D721Med (cell line): ENCODE measurements around the gene PLEKHN1.

Experiments
- DNase-seq: peaks from one replicate; pipeline ENCODE4 v3.0.0; 2011; ENCODE audit warnings: low spot score; ENCODE audit not compliant: insufficient read length
- FAIRE-seq: peaks from 2 replicates; lab custom pipeline; 2011; peaks lifted over from hg19 to GRCh38; lab: Jason Lieb, UNC
- TF ChIP-seq, protein P1 (sequence below): IDR thresholded peaks from 2 replicates; pipeline ENCODE4 v1.5.1; 2012; ENCODE audit warnings: mild to moderate bottlenecking, control low read depth; ENCODE audit not compliant: insufficient read depth; ENCODE audit errors: missing control alignments

PLEKHN1 gene

DNA sequence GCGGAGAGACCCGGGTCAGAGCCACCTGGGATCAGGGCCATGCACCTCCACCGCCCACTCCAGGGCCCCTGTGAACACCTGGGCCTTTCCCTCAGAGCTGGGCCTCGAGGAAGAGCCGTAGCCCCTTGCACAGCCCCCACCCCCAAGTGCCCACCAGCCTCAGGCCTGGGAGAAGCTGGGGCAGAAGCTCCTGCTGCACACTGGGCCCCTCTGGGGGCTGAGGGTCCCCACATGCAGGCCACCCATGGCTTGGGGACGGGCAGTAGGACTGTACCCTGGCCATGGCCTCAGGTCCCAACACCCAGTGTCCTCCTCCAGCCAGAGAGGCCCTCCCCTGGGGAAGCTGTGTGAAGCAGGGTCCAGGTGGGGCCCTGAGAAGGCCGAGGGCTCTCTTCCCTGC lies 13.7 kb upstream of the PLEKHN1 start:
- TF ChIP-seq, protein P1, sequence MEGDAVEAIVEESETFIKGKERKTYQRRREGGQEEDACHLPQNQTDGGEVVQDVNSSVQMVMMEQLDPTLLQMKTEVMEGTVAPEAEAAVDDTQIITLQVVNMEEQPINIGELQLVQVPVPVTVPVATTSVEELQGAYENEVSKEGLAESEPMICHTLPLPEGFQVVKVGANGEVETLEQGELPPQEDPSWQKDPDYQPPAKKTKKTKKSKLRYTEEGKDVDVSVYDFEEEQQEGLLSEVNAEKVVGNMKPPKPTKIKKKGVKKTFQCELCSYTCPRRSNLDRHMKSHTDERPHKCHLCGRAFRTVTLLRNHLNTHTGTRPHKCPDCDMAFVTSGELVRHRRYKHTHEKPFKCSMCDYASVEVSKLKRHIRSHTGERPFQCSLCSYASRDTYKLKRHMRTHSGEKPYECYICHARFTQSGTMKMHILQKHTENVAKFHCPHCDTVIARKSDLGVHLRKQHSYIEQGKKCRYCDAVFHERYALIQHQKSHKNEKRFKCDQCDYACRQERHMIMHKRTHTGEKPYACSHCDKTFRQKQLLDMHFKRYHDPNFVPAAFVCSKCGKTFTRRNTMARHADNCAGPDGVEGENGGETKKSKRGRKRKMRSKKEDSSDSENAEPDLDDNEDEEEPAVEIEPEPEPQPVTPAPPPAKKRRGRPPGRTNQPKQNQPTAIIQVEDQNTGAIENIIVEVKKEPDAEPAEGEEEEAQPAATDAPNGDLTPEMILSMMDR: no peak
- FAIRE-seq: no peak
- DNase-seq: no peak

- FAIRE-seq (no peak), DNase-seq (no peak)
- TF ChIP-seq, protein P1: no peak
These were observed 12.6 kb upstream of the PLEKHN1 start for GRCh38 chr1:953524-954320.

- DNase-seq: no peak
- no peak for FAIRE-seq
- TF ChIP-seq, protein P1: no peak
These were observed 11.4 kb upstream of the PLEKHN1 start for GRCh38 chr1:954927-955326.

GRCh38 chr1:955474-955873 lies 10.8 kb upstream of the PLEKHN1 start:
- FAIRE-seq (no peak), DNase-seq (no peak)
- TF ChIP-seq, protein P1: no peak

DNA sequence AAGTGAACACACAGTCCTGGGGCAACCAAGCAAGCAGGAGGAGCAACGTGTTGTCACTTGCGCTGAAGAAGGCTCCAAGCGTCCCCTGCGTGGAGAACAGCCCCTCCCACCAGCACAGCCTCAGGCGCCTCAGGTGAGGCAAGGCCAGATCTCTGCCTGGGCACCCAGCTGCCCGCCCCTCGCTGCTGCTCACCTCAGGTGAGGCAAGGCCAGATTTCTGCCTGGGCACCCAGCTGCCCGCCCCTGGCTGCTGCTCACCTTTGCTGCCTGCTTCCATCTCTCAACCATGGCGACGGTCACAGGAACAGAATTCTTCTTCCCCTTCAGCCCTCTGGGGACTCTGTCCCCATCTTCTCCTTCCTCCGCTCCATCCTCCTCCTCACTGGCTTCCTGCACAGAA lies 9.6 kb upstream of the PLEKHN1 start:
- no peak for DNase-seq
- FAIRE-seq: no peak
- TF ChIP-seq, protein P1: no peak

- TF ChIP-seq, protein P1: no peak
- FAIRE-seq: no peak
- peak; percentile 54 for DNase-seq
These were observed 7.2 kb upstream of the PLEKHN1 start, which contains the start of gene NOC2L for GRCh38 chr1:958823-959730. Gene NOC2L (minus strand): TSS chr1:959256. CDS start chr1:959240, 16 bp downstream.
